Effector memory CD8-positive, alpha-beta T cell (primary cell): ENCODE measurements around the gene ACSL3.

ENCODE experiments used
- ATAC-seq: fragments of 150-1000 bp; cut with Tn5 transposase; replicated peaks from 2 replicates; pipeline ENCODE4 v1.10.0; 2021; ENCODE audit warnings: mild to moderate bottlenecking, moderate library complexity
- DNase-seq, 3 experiments: peaks; one replicate each; pipeline ENCODE4 v3.0.0; 2021
- H3K27ac Mint-ChIP-seq, 2 donors: one replicate each; pipeline ENCODE4 v1.8.0; 2022; ENCODE audit warnings: mild to moderate bottlenecking in 2 of 2, mixed read lengths in 2 of 2, moderate library complexity in 2 of 2
- H3K27me3 Mint-ChIP-seq, 2 donors: one replicate each; pipeline ENCODE4 v1.8.0; 2022; ENCODE audit warnings: mixed read lengths in 2 of 2
- H3K36me3 Mint-ChIP-seq: one replicate; pipeline ENCODE4 v1.8.0; 2022; ENCODE audit warnings: mild to moderate bottlenecking, moderate library complexity, mixed read lengths; ENCODE audit not compliant: insufficient read depth
- H3K4me1 Mint-ChIP-seq, 2 donors: one replicate each; pipeline ENCODE4 v1.8.0; 2022; ENCODE audit warnings: low read depth in 2 of 2, mixed read lengths in 2 of 2
- H3K4me3 Mint-ChIP-seq, 2 donors: one replicate each; pipeline ENCODE4 v1.8.0; 2022; ENCODE audit warnings: mild to moderate bottlenecking in 2 of 2, mixed read lengths in 2 of 2, moderate library complexity in 2 of 2
- H3K9me3 Mint-ChIP-seq, 2 donors: one replicate each; pipeline ENCODE4 v1.8.0; 2022; ENCODE audit warnings: mixed read lengths in 2 of 2

The ACSL3 gene

DNA sequence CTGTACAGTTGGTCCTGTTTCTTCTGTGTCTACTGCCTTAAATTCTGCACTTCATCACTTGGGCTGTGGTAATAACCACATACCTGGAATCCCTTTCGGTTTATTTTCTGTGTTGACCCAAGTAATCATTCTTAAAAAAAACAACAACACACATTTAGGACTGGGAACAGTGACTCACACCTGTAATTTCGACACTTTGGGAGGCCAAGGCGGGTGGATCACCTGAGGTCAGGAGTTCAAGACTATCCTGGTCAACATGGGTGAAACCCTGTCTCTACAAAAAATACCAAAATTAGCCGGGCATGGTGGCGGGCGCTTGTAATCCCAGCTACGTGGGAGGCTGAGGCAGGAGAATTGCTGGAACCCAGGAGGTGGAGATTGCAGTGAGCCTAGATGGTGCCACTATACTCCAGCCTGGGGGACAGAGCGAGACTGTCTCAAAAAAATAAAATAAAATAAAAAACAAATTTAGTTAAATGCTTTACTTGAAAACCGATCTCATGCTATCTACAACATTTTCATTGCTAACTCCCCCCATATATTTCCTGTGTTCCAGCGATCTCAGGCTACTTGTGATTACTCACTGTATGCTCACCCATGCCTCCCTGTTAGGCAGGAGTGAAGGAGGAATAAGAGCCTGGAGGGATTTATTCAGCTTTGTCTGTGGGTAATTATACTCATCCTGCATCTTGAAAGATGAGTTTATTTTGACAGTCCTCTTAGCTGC, 18.2 kb downstream of the ACSL3 start:
- Mint-ChIP-seq H3K4me1 (peaks cover 28 to 44% of the 10 kb centered on the region in 2 donors), H3K9me3 (no peaks in the 10 kb centered on the region), H3K4me3 (no peak overlapping the region), H3K27ac (no peak overlapping the region), H3K36me3 (peaks cover 10% of the 10 kb centered on the region), H3K27me3 (no peaks in the 10 kb centered on the region)
- no peak for DNase-seq
- ATAC-seq, result no peak

- H3K27me3 Mint-ChIP-seq, result no peaks in the 10 kb centered on the region
- ATAC-seq (no peak), DNase-seq (no peak)
- H3K36me3 Mint-ChIP-seq, result peaks cover 10% of the 10 kb centered on the region
- H3K9me3 Mint-ChIP-seq, result no peaks in the 10 kb centered on the region
- peaks cover 30 to 50% of the 10 kb centered on the region in 2 donors for H3K4me1 Mint-ChIP-seq
- no peak overlapping the region for H3K4me3 Mint-ChIP-seq
- no peak overlapping the region for H3K27ac Mint-ChIP-seq
These were observed 18.7 kb downstream of the ACSL3 start for GRCh38 chr2:222879604-222879933.

- ATAC-seq (no peak), DNase-seq (no peak)
- Mint-ChIP-seq H3K4me1 (peaks cover 25 to 43% of the 10 kb centered on the region in 2 donors), H3K4me3 (no peak overlapping the region), H3K27me3 (no peaks in the 10 kb centered on the region), H3K9me3 (no peaks in the 10 kb centered on the region), H3K27ac (no peak overlapping the region), H3K36me3 (peaks cover 12% of the 10 kb centered on the region)
These were observed 21.7 kb downstream of the ACSL3 start for GRCh38 chr2:222882484-222882928.

DNA sequence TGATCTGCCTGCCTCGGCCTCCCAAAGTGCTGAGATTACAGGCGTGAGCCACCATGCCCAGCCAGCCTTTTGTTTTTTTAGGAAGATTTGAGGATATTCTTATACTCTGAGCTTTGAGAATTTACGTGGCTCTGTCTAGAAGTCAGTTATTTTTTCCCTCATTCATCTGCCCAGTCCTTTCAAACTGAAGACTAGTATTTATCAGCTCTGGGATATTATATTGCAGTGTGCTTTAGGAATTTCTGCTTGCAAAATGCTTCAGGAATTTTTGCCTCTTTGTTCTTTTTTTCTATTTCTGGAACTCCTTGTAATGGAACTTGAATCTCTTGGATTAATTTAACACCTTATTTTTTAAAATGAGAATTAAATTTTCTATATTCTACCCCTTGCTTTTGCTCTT, 22.6 kb downstream of the ACSL3 start:
- ATAC-seq, result no peak
- Mint-ChIP-seq H3K36me3 (peaks cover 12% of the 10 kb centered on the region), H3K4me3 (no peak overlapping the region), H3K4me1 (peaks cover 22 to 39% of the 10 kb centered on the region in 2 donors), H3K9me3 (no peaks in the 10 kb centered on the region), H3K27ac (no peak overlapping the region), H3K27me3 (no peaks in the 10 kb centered on the region)
- no peak for DNase-seq

- Mint-ChIP-seq H3K27ac (no peak overlapping the region), H3K4me3 (no peak overlapping the region), H3K27me3 (no peaks in the 10 kb centered on the region), H3K9me3 (no peaks in the 10 kb centered on the region), H3K4me1 (peaks cover 17 to 36% of the 10 kb centered on the region in 2 donors), H3K36me3 (peaks cover 12% of the 10 kb centered on the region)
- DNase-seq (no peak), ATAC-seq (no peak)
These were observed 23.4 kb downstream of the ACSL3 start for GRCh38 chr2:222884114-222884771.

- no peak overlapping the region for H3K27ac Mint-ChIP-seq
- H3K36me3 Mint-ChIP-seq, result peaks cover 12% of the 10 kb centered on the region
- H3K4me3 Mint-ChIP-seq, result no peak overlapping the region
These were observed 24.1 kb downstream of the ACSL3 start for GRCh38 chr2:222884805-222885424.

GRCh38 chr2:222887124-222887523, 26.3 kb downstream of the ACSL3 start:
- Mint-ChIP-seq H3K27ac (no peak overlapping the region), H3K36me3 (peaks cover 3% of the 10 kb centered on the region), H3K27me3 (no peaks in the 10 kb centered on the region), H3K9me3 (no peaks in the 10 kb centered on the region), H3K4me1 (peaks cover 16 to 43% of the 10 kb centered on the region in 2 donors), H3K4me3 (no peak overlapping the region)
- no peak for ATAC-seq
- DNase-seq, result no peak

More at GRCh38 chr2:222884805-222885424, 24.1 kb downstream of the ACSL3 start:
- no peak for DNase-seq
- Mint-ChIP-seq H3K9me3 (no peaks in the 10 kb centered on the region), H3K4me1 (peaks cover 15 to 35% of the 10 kb centered on the region in 2 donors), H3K27me3 (no peaks in the 10 kb centered on the region)
- no peak for ATAC-seq

GRCh38 chr2:222888716-222889115, 27.9 kb downstream of the ACSL3 start:
- H3K4me1 Mint-ChIP-seq, result peaks cover 17 to 45% of the 10 kb centered on the region in 2 donors

GRCh38 chr2:222891890-222892289, 31.1 kb downstream of the ACSL3 start:
- no peaks in the 10 kb centered on the region for H3K27me3 Mint-ChIP-seq
- H3K27ac Mint-ChIP-seq, result no peak overlapping the region
- H3K9me3 Mint-ChIP-seq, result no peaks in the 10 kb centered on the region
- H3K36me3 Mint-ChIP-seq, result peaks cover 5% of the 10 kb centered on the region
- DNase-seq, result no peak
- ATAC-seq, result no peak
- no peak overlapping the region for H3K4me3 Mint-ChIP-seq
- H3K4me1 Mint-ChIP-seq, result peaks cover 15 to 38% of the 10 kb centered on the region in 2 donors

More at GRCh38 chr2:222888716-222889115, 27.9 kb downstream of the ACSL3 start:
- DNase-seq, result no peak
- no peak overlapping the region for H3K4me3 Mint-ChIP-seq
- no peak for ATAC-seq
- H3K36me3 Mint-ChIP-seq, result peaks cover 3% of the 10 kb centered on the region
- no peaks in the 10 kb centered on the region for H3K27me3 Mint-ChIP-seq
- H3K9me3 Mint-ChIP-seq, result no peaks in the 10 kb centered on the region
- no peak overlapping the region for H3K27ac Mint-ChIP-seq

- no peaks in the 10 kb centered on the region for H3K27me3 Mint-ChIP-seq
- peaks cover 13 to 35% of the 10 kb centered on the region in 2 donors for H3K4me1 Mint-ChIP-seq
- no peak for ATAC-seq
- no peak overlapping the region for H3K4me3 Mint-ChIP-seq
- no peaks in the 10 kb centered on the region for H3K9me3 Mint-ChIP-seq
- no peak overlapping the region for H3K27ac Mint-ChIP-seq
- H3K36me3 Mint-ChIP-seq, result peaks cover 5% of the 10 kb centered on the region
- DNase-seq, result no peak
These were observed 31.5 kb downstream of the ACSL3 start for GRCh38 chr2:222892321-222892720.

- H3K4me1 Mint-ChIP-seq, result peaks cover 13 to 35% of the 10 kb centered on the region in 2 donors
- no peaks in the 10 kb centered on the region for H3K27me3 Mint-ChIP-seq
- no peak overlapping the region for H3K4me3 Mint-ChIP-seq
- ATAC-seq (no peak), DNase-seq (no peak)
- no peaks in the 10 kb centered on the region for H3K9me3 Mint-ChIP-seq
- no peak overlapping the region for H3K27ac Mint-ChIP-seq
- H3K36me3 Mint-ChIP-seq, result peaks cover 2% of the 10 kb centered on the region
These were observed 31.9 kb downstream of the ACSL3 start for GRCh38 chr2:222892761-222893160.

DNA sequence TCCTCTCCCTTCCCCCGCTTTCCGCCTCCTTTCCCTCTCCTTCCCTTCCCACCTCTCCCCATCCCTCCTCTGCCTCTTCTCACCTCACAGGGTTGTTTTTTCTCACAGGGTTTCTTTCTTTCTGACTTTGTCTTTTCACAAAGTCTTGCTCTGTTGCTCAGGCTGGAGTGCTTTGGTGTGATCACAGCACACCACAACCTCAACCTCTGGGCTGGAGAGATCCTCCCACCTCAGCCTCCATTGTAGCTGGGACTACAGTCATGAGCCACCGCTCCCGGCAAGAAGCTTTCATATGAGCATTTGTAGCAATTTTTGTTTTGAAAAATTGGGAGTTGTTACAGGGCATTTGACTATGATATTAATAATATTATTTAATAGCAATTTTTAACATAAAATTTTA, 32.9 kb downstream of the ACSL3 start:
- no peaks in the 10 kb centered on the region for H3K9me3 Mint-ChIP-seq
- H3K27ac Mint-ChIP-seq, result no peak overlapping the region
- ATAC-seq, result no peak
- peaks cover 13 to 45% of the 10 kb centered on the region in 2 donors for H3K4me1 Mint-ChIP-seq
- no peak overlapping the region for H3K4me3 Mint-ChIP-seq
- DNase-seq, result no peak
- H3K36me3 Mint-ChIP-seq, result peaks cover 2% of the 10 kb centered on the region
- no peaks in the 10 kb centered on the region for H3K27me3 Mint-ChIP-seq

GRCh38 chr2:222895144-222895543, 34.3 kb downstream of the ACSL3 start:
- DNase-seq, result no peak
- no peak overlapping the region for H3K4me3 Mint-ChIP-seq
- H3K36me3 Mint-ChIP-seq, result peaks cover 2% of the 10 kb centered on the region
- H3K27me3 Mint-ChIP-seq, result no peaks in the 10 kb centered on the region
- no peaks in the 10 kb centered on the region for H3K9me3 Mint-ChIP-seq
- peaks cover 14 to 41% of the 10 kb centered on the region in 2 donors for H3K4me1 Mint-ChIP-seq
- no peak for ATAC-seq
- H3K27ac Mint-ChIP-seq, result no peak overlapping the region

DNA sequence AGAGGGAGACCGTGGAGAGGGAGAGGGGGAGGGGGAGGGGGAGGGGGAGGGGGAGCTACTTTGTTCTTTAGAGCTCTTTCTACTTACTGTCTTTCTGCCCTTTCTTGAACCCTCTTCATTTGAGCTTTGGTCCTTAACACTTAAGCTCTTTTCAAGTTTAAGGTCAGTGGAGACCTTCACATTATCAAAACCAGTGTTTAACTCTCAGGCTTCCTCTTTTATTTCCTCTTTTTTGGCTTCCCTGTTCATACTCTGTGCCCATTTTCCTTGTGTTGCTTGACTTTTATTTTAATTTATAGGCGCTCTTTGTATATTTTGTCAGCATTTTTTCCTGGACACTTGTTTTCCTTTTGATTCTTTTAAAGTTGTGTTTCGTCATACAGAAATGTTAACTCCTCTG, 37.1 kb downstream of the ACSL3 start:
- Mint-ChIP-seq H3K9me3 (no peaks in the 10 kb centered on the region), H3K27ac (no peak overlapping the region), H3K27me3 (no peaks in the 10 kb centered on the region), H3K36me3 (peaks cover 9% of the 10 kb centered on the region), H3K4me1 (peaks cover 17 to 33% of the 10 kb centered on the region in 2 donors), H3K4me3 (no peak overlapping the region)
- no peak for ATAC-seq
- no peak for DNase-seq
